CD4-positive, alpha-beta T cell treated with Interleukin-2 at 100 ng/mL for 4 hours (primary cell): ENCODE results near the gene PXMP4.

Experiments used
- DNase-seq: peaks from one replicate; pipeline ENCODE4 v3.0.0-alpha.2; 2020; ENCODE audit warnings: low spot score

Gene PXMP4

GRCh38 chr20:33731693-33732165, 11.6 kb upstream of the PXMP4 start, which contains the start of gene ZNF341:
ZNF341 (plus strand) TSS chr20:33731996; CDS start chr20:33732022, 26 bp downstream.
- peak; percentile 91 for DNase-seq

DNA sequence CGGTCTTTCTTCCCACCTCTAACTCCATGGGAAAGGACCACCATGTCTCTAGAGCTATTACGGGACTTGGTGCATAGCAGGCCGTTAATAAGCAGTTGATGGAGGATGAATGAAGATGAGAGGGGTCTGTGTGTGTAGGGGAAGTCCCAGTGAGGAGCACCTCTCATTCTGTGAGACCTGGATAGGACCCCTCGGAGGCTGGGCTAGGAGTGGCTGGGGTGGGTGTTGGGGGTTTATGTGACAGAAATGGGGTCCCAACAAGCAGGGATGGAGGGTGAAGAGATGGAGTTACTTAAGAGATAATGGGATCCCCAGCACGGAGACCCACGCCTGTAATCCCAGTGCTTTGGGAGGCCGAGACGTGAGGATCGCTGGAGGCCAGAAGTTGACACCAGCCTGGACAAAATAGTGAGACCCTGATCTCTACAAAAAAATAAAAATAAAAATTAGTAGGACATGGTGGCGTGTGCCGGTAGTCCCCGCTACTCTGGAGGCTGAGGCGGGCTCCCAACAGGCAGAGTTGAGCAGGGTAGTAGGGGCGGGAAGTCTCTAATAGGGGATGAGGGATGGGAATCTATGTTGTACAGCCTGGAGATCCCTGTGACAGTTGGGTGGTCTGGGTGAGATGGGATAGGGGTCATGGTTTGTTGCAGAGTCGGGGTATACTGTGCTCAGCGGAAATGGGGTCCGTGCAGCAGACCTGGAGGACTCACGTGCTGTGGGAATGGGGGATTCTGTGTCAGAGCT, 11.0 kb upstream of the PXMP4 start:
- DNase-seq, result no peak

GRCh38 chr20:33729101-33729500, 9.0 kb upstream of the PXMP4 start:
- no peak for DNase-seq

GRCh38 chr20:33728463-33728862, 8.4 kb upstream of the PXMP4 start:
- no peak for DNase-seq

- no peak for DNase-seq
These were observed 7.7 kb upstream of the PXMP4 start for GRCh38 chr20:33727806-33728205.

- no peak for DNase-seq
These were observed 7.0 kb upstream of the PXMP4 start for GRCh38 chr20:33727115-33727479.

DNA sequence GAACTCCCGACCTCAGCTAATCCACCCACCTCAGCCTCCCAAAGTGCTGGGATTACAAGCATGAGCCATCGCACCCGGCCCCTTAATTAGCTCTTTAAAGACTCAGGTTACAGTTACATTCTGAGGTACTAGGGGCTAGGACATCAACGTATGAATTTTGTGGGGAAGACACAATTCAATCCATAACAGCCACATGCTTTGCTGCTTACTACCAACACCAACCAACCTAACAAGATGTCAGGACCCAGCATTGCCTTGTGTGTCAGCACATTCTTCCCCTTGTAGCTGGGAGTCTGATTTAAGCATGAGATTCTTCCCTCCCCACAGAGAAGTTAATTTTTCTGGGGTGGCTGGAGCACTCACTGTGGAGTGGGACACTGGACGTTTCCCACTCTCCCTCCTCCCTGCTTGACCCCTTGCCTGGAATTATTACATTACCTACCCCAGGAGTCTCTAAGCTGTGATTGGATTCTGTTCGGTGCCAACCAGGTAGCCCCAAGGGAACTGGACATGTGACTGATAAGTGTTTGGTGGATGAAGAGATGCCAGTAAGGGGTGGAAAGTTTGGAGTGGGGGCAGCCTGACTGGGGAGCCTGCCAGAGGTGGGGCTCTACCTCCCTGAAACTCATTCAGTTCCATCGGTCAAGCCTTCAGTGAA, 5.6 kb upstream of the PXMP4 start:
- no peak for DNase-seq

DNA sequence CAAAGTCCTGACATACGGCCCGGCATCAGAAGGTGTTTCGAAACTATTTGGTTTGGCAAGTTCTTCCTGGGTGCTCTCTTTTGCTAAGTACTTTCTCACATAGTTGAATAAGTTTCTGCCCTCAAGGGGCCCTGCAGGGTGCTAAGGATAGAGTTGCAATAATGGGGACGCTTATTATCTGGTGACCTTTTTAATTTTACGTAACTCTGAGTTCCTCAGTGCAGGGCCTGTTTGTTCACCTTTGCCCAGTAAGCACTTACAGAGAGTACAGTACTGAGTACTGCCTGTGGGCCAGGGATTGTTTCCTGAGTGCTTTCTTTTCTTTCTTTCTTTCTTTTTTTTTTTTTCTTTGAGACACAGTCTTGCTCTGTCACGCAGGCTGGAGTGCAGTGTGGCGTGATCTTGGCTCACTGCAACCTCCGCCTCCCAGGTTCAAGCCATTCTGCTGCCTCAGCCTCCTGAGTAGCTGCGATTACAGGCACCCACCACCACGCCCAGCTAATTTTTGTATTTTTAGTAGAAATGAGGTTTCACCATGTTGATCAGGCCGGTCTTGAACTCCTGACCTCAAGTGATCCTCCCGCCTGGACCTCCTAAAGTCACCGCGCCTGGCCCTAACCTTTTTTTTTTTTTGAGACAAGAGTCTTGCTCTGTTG, 4.5 kb upstream of the PXMP4 start:
- no peak for DNase-seq

- DNase-seq, result no peak
These were observed 1.5 kb upstream of the PXMP4 start for GRCh38 chr20:33721391-33722140.

GRCh38 chr20:33719277-33719988, 677 bp downstream of the PXMP4 start:
- no peak for DNase-seq

GRCh38 chr20:33716498-33716897, 3.6 kb downstream of the PXMP4 start:
- DNase-seq, result no peak

DNA sequence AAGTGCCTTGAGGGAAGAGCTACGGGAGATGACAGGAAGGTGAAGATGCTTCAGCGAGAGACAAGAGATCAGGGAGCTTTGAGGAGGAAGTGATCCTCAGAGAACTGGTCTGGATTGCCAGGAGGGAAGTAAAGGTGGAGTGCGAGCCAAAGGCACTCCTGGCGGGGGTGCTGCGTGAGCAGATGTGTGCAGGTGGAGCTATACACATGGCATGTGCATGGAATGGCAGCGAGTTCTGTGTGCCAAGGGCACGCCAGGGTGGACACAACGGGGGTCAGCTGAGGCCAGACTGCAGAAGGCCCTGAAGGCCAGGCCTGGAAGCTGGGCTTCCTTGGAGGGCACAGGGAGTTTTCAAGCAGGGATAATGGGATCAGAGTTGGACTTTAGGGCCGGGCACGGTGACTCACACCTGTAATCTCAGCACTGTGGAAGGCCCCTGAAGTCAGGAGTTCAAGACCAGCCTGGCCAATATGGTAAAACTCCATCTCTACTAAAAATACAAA, 6.2 kb downstream of the PXMP4 start:
- no peak for DNase-seq

- no peak for DNase-seq
These were observed 8.7 kb downstream of the PXMP4 start for GRCh38 chr20:33711446-33711738.

DNA sequence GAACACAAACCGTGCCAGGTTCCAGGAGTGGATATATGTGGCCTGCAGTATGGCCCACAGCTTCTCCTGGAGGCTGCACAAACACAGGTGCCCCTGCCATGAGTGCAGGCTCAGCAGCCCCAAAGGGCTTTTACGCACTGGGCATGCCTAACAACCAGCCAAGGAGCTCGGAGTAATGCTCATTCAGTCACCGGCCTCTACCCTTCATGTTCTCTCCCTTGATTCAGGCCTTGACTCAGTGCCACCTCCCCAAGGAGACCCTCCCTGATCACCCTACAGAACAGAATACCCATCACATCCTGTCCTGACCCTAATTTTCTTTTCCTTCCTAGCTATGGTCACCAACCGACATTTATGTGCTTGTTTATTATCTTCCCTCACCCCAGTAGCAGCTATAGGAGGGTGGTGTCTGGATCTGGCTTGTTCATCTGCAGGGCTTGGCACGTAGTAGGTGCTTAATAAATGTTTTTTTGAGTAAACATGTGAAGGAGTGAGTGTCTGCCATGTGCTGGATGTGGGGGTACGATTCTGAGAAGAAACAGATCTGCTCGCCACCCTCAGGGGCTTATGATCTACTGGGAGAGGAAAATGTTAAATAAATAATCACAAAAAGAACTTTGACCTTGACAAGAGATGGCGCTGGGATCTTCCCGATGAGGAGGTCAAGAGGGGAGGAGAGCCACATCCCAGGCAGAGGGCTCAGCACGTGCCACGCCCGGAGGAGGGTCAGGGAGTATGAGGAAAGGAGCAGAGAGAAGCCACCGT, 9.2 kb downstream of the PXMP4 start:
- DNase-seq, result no peak

GRCh38 chr20:33709905-33710541, 10.1 kb downstream of the PXMP4 start:
- DNase-seq, result no peak

- no peak for DNase-seq
These were observed 10.7 kb downstream of the PXMP4 start for GRCh38 chr20:33709398-33709797.

DNA sequence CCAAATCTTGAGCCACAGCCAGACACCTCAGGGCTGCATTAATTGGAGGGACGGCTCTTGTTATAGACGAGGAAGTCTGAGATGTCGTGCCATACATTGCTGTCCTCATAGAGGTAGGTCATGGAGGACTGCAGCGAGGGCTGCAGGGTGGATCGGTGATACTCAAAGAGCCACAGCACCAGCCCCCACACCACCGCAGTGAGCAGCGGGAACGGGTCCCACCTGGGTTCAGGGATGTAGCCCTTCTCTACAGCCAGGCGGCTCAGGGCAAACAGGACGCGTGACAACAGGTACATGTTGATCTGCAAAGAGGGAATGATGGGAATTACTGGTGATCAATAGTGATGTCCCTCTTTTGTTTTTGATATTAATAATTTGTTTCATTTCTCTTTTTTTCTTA, 12.4 kb downstream of the PXMP4 start:
- no peak for DNase-seq

- no peak for DNase-seq
These were observed 15.7 kb downstream of the PXMP4 start for GRCh38 chr20:33704197-33704924.

DNA sequence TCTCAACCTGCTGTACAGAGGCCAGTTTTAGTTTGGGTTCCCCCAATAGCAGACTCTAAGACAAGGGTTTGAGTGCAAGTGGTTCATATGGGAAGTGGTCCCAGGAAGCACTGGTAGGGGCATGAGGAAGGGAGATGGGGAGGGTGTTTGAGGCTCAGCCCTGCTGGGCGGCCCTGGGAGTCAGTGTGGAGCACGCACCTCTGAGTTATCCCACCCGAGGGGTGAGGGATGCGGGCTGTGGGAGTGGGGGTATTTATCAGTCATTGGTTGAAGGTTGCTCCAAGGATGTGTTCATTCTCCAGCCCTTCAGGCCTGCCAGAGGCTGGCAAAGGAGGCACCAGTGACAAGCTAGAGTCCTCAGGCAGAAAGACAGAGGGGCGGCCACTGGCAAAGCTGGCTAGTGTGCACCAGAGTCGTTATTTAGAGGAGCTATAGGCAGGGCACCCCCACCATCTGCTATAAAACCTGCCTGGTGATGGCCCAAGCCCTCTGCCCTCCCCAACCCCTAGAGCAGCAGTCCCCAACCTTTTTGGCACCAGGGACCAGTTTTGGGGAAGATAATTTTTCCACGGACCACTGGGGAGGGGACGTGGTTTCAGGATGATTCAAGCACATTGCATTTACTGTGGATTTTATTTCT, 16.5 kb downstream of the PXMP4 start:
- no peak for DNase-seq
